Activated T-helper 1 cell treated with Interleukin-2 at 50 U/mL for 16 hours (primary cell): ENCODE data around the gene RAP2C.
"Not testable (repeated sequence)": the region's sequence is repeated elsewhere in the genome, so short reads cannot be mapped to it uniquely, and the experiment has no call there.

Experiments used
- DNase-seq: peaks from one replicate; pipeline ENCODE4 v3.0.0-alpha.2; 2020; ENCODE audit warnings: low read depth

The RAP2C gene

DNA sequence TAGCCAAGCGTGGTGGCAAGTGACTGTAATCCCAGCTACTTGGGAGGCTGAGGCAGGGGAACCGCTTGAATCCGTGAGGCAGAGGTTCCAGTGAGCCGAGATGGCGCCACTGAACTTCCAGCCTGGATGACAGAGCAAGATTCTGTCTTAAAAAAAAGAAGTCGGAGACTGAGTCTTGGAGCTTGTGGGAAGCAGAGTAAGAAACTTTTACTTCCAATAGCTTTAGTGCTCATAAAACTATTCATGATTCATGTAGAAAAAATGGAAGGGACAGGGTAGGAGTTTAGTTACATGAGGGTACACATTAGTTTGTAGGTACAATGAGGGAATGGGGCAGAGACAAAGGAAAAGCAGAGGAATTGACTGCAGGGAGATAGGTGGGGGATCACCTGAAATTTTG is 19.3 kb downstream of the RAP2C start:
- no peak for DNase-seq

DNA sequence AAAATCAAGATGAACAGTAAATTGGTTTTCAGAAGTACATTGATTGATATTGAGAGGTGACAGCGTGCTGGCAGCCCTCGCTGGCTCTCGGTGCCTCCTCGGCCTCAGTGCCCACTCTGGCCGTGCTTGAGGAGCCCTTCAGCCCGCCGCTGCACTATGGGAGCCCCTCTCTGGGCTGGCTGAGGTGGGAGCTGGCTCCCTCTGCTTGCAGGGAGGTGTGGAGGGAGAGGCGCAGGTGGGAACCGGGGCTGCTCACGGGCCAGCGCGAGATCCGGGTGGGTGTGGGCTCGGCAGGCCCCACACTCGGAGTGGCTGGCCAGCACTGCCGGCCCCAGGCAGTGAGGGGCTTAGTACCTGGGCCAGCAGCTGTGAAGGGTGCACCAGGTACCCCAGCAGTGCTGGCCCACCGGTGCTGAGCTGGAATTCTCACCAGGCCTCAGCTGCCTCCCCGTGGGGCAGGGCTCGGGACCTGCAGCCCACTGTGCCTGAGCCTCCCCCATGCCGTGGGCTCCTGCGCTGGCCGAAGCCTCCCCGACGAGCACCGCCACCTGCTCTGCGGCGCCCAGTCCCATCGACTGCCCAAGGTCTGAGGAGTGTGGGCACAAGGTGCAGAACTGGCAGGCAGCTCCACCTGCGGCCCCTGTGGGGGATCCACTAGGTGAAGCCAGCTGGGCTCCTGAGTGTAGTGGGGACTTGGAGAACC is 25.2 kb downstream of the RAP2C start:
- DNase-seq: no peak

DNA sequence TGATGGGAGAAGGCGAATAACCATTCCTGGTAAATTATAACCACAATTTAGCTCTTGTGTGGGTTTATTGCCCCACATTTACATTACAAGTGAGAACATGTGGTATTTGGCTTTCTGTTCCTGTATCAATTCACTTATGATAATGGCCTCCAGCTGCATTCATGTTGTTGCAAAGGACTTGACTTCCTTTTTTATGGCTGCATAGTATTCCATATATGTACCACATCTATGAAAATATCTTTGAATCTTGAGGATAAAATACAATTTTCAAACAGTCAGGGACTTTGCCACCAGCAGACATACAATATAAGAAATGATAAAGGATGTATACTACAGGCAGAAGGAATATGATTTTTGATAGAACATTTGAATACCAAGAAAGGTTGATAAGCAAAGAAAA is 27.3 kb downstream of the RAP2C start:
- no peak for DNase-seq

DNA sequence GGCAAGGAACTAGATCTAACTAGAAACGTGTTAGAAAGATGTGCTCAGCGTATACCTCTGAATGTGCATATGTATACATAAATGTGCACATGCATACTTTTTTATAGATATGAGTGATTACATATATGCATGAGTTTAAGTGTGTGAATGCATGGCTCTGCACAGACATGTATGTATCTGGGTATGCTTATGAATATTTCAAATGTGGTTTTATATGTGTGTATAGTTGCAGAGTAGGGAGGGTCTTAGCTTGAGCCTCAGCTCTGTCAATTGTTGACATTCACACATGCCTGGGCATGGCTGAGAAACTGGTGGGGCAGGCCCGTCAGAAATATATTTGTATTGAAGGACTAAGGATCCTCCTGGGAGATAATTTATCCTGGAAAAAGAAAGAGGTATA is 31.1 kb downstream of the RAP2C start:
- DNase-seq: no peak

DNA sequence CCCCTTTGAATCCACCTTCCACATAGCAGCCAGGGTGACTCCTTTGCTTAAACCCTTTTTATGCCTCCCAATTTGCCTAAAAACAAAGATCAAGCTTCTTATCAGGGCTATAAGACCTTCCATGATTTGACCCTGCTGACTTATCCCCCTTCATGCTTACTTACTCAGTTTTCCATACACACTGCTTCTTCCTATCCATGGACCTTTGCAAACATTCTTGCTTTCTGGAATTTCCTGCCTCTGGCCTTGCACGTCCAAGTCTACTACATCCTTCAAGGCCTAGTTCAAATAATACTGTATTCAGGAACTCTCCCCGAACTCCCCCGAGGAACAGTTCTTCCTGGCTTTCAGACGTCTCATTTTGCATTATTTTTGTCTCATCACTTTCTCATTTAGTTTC is 31.8 kb downstream of the RAP2C start:
- no peak for DNase-seq

DNA sequence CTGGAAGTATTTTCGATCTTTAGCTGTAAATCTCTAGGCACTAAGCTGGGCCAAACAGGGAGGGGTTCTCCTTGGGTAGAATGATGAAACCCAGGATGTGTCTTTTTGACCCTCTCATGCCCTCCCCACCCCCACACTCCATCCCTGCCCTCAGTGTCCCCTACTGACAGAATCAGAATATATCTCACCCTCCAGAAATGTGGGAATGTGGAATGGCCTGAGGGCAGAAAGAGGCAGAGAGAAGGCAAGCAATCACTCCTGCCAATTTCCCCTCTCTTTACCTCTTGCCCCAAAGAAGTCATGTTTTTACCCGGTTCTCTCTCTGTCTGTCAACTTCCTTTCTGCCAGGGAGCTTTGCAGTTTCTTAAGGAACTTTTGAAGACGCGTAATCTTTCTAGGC is 34.4 kb downstream of the RAP2C start:
- no peak for DNase-seq

DNA sequence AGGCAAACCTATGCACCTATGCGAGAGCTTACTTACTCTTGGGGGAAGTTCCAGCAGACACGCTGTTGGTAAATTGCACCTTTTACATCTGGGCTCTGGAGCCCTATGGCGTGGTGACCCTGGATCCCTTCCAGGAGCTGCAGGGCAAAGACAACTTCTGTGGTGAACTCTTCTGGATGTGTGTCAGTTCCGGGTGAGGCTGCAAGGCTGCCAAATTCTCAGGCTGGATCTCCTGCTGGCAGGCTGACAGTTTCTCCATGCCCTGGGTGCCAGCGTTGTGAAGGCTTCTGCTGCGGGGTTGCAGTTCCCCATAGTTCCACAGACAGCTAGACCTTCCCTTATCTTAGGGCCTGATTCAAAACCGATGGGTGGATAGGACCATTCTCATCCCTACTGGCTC is 37.9 kb downstream of the RAP2C start:
- no peak for DNase-seq

DNA sequence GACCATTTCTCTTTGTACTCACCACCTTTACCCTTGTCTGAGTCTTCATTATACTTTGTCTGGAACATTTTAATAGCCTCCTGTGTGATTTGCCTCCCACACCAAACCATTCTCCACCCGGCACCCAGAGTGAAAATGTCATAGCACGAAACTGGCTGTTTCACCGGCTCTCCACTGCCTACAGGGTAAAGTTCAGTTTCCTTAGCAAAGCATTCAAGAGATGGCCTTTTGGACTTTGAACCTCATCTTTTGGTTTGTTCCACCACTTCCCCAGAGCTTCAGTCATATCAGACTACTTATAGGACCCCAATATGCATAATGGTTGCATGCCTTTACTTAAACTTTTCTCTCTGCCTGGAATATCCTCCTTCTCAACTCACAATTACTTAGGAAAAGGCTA is 38.3 kb downstream of the RAP2C start:
- DNase-seq: no peak

DNA sequence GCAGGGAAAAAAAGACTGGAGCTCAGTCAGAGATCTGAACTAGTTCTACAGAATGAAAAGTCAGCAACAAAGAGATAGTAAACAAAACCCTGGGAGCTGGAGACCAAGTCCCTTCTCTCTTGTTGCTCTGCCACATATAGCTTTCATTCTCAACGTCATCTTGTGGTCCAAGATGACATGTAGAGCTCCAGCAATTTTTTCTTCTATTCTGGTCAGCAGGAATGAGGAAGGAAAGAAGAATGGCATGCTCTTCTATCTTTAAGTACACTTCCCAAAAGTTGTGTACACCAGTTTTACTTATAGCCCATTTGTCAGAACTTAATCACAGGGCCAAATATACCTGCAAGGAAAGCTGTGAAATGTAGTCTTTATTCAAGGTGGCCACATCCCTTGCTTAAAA is 45.6 kb downstream of the RAP2C start:
- no peak for DNase-seq

DNA sequence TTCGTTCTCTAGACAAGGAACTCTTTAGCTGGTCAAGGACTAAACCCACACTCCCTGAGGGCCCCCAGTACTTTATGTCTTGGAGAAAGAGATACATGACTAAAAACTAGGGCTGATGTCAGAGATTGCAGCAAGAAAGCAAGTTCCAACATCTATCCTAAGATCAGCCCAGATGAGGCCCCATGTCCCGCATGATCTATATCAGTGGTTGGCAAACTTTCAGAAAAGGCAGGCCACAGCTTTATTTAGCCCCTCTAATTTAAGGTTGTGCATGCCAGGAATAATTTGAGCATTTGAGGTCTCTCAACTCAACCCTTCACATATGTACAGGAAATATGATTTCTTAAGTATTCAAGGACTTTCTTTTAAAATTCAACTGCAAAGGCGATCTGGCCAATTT is 47.4 kb downstream of the RAP2C start:
- DNase-seq: no peak

DNA sequence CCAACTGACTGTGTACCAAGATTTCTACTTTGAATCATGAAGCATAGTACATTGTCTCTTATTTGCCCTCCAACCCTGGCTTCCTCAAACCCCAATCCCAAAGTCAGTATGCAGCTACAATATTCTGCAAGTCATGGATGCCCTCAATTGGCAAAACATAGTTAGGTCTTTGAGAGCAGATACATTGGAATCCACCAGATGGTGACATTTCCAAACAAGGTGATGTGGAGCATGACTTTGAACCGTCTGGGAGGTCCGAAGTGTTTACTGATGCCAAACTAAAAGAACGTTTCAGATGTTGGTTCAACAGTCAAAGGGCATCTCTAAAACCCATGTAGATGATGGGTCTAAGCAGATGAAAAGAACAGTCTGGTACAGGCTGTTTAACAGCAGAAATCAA is 47.8 kb downstream of the RAP2C start:
- no peak for DNase-seq

DNA sequence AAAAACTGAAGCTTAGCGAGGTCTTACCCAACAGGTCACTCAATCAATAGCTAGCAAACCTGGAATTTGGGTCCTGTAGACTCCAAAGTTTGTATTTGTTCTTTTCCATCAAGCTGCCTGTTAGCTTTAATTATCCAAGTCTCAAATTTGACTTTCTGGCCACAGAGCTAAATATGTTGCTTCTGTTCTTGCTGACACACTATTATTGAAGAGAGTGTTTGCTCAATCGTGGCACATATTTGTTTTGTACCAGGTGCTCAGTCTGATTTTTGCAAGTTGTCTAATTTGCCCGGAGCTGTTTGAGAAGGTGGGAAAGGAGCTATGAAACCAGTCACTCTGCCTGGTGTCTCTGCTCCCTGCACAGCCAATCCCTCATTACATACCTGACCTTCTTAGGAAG is 49.7 kb downstream of the RAP2C start:
- DNase-seq: no peak

DNA sequence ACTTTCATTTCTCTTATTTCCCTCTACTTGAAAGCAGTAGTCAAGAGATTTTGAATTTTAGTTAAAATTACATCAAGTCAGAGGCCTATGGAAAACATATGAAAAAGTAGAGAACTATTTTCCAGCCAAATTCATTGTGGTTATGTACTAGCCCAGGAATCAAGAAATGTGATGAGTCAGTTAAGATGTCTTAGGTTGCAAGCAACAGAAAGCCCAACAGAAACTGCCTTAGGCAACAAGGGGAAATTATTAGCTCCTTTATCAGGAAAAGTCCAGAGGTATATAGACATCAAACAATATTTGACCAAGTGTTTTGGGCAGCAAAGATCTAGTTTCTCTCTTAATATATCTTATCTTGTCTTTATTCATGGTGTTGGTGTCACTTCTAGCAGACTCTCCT is 53.6 kb downstream of the RAP2C start:
- DNase-seq: no peak

DNA sequence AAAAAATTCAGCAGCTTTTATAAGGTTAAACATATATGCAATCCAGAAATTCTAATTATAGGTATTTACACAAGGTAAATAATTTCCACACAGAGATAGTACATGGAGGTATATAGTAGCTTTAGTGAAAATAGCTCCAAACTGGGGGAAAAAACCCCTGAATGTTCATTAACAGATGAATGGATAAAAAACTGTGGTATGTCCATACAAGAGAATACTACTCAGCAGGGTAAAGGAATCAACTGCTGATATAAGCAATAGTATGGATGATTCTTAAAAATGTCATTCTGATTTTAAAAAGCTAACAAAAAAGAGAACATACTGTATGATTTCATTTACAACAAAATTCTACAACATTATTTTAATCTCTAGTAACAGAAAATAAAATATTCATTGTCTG is 54.2 kb downstream of the RAP2C start:
- no peak for DNase-seq

DNA sequence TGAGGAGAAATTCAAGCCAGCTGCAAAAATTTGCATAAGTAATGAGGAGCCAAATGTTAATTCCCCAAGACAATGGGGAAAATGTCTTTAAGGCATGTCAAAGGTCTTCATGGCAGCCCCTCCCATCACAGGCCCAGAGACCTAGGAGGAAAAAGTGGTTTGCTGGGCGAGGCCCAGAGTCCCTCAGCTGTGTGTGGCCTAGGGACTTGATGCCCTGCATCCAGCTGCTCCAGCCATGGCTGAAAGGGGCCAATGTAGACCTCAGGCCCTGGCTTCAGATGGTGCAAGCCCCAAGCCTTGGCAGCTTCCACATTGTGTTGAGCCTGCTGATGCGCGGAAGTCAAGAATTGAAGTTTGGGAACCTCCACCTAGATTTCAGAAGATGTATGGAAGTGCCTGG is 56.2 kb downstream of the RAP2C start:
- not testable (repeated sequence) for DNase-seq

DNA sequence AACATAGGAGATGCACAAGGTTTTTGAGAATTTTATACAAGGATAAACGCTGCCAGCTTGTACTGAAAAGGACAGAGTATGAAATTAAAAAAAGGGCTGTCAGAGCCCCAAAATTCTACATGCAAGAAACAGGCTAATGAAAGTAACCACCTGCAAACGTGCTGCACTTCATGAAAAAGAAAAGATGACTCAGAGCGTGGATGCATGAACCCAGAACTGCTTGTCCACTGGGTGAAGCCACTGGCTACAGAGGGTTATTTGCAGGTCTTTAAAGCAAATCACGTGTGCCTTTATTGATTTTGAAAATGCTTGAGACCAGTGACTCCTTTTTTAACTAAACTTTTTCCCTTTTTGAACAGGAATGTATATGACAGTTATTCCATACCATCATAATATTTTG is 66.1 kb downstream of the RAP2C start:
- DNase-seq: no peak
